ENCODE data around the gene CUX1.

The CUX1 gene

DNA sequence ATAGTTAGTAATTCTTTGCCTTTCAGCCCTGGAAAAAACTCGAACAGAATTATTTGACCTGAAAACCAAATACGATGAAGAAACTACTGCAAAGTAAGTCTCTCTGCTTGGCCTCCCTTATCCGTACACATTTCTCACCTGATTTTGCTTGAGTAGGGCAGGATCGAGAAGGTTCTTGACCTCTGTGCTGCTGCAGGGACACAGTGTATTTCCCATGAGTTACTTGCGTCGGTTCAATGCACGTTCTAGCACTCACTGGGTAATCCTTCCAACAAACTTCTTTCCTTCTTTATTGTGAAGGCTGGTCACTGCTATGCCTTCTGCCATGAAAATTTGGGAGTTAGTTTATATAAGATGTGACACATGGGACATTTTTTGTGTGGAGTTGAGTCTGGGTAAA, 297.8 kb downstream of the CUX1 start:
- no peak for TF ChIP-seq CTCF (IDR thresholded peaks at IDR 0.05; ENCODE audit: low read depth, low read length)
- no peak for DNase-seq
- Histone ChIP-seq H3K9me3 (no peaks in the 10 kb centered on the region), H3K4me3 (ENCODE audit: low read depth, low read length) (no peak overlapping the region), H3K27me3 (no peaks in the 10 kb centered on the region), H3K4me1 (no peaks in the 10 kb centered on the region; the same call in 1 of the 2 replicates), H3K36me3 (peaks cover 37% of the 10 kb centered on the region)

- no peak for TF ChIP-seq CTCF (IDR thresholded peaks at IDR 0.05; ENCODE audit: low read depth, low read length)
- Histone ChIP-seq H3K9me3 (no peaks in the 10 kb centered on the region), H3K36me3 (peaks cover 37% of the 10 kb centered on the region), H3K4me1 (no peaks in the 10 kb centered on the region; the same call in 1 of the 2 replicates), H3K27me3 (no peaks in the 10 kb centered on the region), H3K4me3 (ENCODE audit: low read depth, low read length) (no peak overlapping the region)
- DNase-seq, result no peak
Measured at GRCh38 chr7:102115931-102116330, 298.5 kb downstream of the CUX1 start.

- Histone ChIP-seq H3K36me3 (peaks cover 32% of the 10 kb centered on the region), H3K4me1 (peaks cover 6% of the 10 kb centered on the region; the same call in 1 of the 2 replicates), H3K27me3 (no peaks in the 10 kb centered on the region), H3K4me3 (ENCODE audit: low read depth, low read length) (no peak overlapping the region), H3K9me3 (no peaks in the 10 kb centered on the region)
- TF ChIP-seq CTCF (IDR thresholded peaks at IDR 0.05; ENCODE audit: low read depth, low read length), result no peak
- DNase-seq, result no peak
Measured at GRCh38 chr7:102117743-102118142, 300.3 kb downstream of the CUX1 start.

DNA sequence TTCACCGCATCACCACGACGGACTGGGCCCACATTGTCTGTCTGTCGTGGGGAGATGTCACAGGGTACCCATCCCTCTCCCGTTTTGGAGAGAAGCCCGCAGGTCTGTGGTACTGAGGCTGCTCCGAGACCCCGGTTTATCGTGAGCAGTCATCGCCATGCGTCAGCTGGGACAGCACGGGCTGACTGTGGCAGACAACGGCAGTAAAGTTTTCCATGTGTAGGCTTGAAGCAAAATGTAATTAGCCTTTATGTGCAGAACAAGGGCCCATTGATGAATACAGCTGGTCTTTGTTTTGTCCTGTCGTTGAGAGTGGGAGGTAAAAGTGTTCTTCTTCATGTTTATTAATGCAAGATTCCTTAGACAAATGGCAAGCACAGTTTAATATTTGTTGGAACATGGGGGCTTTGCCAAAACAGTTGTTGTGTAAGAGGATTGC, 301.8 kb downstream of the CUX1 start:
- no peaks in the 10 kb centered on the region for H3K9me3 ChIP-seq
- H3K4me1 ChIP-seq, result peaks cover 6% of the 10 kb centered on the region; the same call in 1 of the 2 replicates
- DNase-seq, result peak; percentile 34
- no peaks in the 10 kb centered on the region for H3K27me3 ChIP-seq
- H3K36me3 ChIP-seq, result peaks cover 20% of the 10 kb centered on the region
- no peak for TF ChIP-seq CTCF (IDR thresholded peaks at IDR 0.05; ENCODE audit: low read depth, low read length)
- H3K4me3 ChIP-seq (ENCODE audit: low read depth, low read length), result no peak overlapping the region

DNA sequence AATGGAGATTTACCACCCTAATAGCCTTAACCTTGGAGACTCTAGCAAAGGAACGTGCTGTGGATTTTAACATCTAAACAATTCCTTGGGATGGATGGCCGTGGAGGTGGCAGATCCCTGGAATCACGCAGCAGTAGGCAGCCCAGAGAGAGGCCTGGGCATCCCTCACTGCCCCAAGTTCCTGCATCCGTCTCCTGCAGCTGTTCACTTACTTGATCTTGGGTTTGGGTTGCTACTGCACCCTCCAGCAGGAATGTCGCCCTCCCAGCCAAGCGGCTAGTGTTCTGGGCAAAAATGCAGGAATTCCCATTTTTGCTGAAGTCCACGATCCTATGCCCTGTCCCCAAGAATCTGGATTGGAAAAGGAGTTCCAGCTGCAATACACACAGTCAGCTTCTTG, 302.5 kb downstream of the CUX1 start:
- no peaks in the 10 kb centered on the region for H3K9me3 ChIP-seq
- TF ChIP-seq CTCF (IDR thresholded peaks at IDR 0.05; ENCODE audit: low read depth, low read length), result no peak
- no peak for DNase-seq
- H3K4me3 ChIP-seq (ENCODE audit: low read depth, low read length), result no peak overlapping the region
- peaks cover 6% of the 10 kb centered on the region; the same call in 1 of the 2 replicates for H3K4me1 ChIP-seq
- H3K27me3 ChIP-seq, result no peaks in the 10 kb centered on the region
- H3K36me3 ChIP-seq, result peaks cover 21% of the 10 kb centered on the region

- H3K27me3 ChIP-seq, result no peaks in the 10 kb centered on the region
- no peaks in the 10 kb centered on the region for H3K9me3 ChIP-seq
- peaks cover 18% of the 10 kb centered on the region for H3K36me3 ChIP-seq
- no peak for DNase-seq
- H3K4me3 ChIP-seq (ENCODE audit: low read depth, low read length), result no peak overlapping the region
- no peak for TF ChIP-seq CTCF (IDR thresholded peaks at IDR 0.05; ENCODE audit: low read depth, low read length)
- H3K4me1 ChIP-seq, result peaks cover 6% of the 10 kb centered on the region; the same call in 1 of the 2 replicates
Measured at GRCh38 chr7:102120666-102121195, 303.3 kb downstream of the CUX1 start.

Measured in BE2C (cell line).